Measurements from ENCODE around the gene CELF6. TPM values are rescaled to one million over a fixed set of nuclear protein-coding genes. Genes with fewer than 3 reads are reported as not detected.
A peak's percentile ranks its signal among the peaks of the same experiment; 100 is the strongest.

The CELF6 gene
- total RNA-seq, 1 donor from 2014 or later = 0.21 TPM

GRCh38 chr15:72248514-72248913 is 71.4 kb downstream of the CELF6 start:
- Mint-ChIP-seq H3K27me3 (ENCODE audit: unreplicated experiment) (peaks cover 4% of the 10 kb centered on the region), H3K36me3 (ENCODE audit: low read depth, unreplicated experiment) (peaks cover 60% of the 10 kb centered on the region), H3K4me3 (ENCODE audit: unreplicated experiment) (no peak overlapping the region), H3K4me1 (ENCODE audit: unreplicated experiment) (no peaks in the 10 kb centered on the region), H3K27ac (ENCODE audit: unreplicated experiment) (no peak overlapping the region), H3K9me3 (ENCODE audit: unreplicated experiment) (no peaks in the 10 kb centered on the region)
- TF ChIP-seq CTCF (IDR thresholded peaks at IDR 0.05; ENCODE audit: unreplicated experiment) = no peak
- no peak for DNase-seq (ENCODE audit: low spot score)

- Mint-ChIP-seq H3K9me3 (ENCODE audit: unreplicated experiment) (no peaks in the 10 kb centered on the region), H3K27me3 (ENCODE audit: unreplicated experiment) (peaks cover 6% of the 10 kb centered on the region)
Measured at GRCh38 chr15:72242775-72243370, 77.1 kb downstream of the CELF6 start.

GRCh38 chr15:72239652-72240051 is 80.3 kb downstream of the CELF6 start:
- H3K27me3 Mint-ChIP-seq (ENCODE audit: unreplicated experiment) = peaks cover 4% of the 10 kb centered on the region
- no peak for DNase-seq (ENCODE audit: low spot score)
- no peak for TF ChIP-seq CTCF (IDR thresholded peaks at IDR 0.05; ENCODE audit: unreplicated experiment)
- H3K4me1 Mint-ChIP-seq (ENCODE audit: unreplicated experiment) = no peaks in the 10 kb centered on the region
- no peaks in the 10 kb centered on the region for H3K9me3 Mint-ChIP-seq (ENCODE audit: unreplicated experiment)
- H3K4me3 Mint-ChIP-seq (ENCODE audit: unreplicated experiment) = no peak overlapping the region
- peaks cover 32% of the 10 kb centered on the region for H3K36me3 Mint-ChIP-seq (ENCODE audit: low read depth, unreplicated experiment)
- H3K27ac Mint-ChIP-seq (ENCODE audit: unreplicated experiment) = no peak overlapping the region

More at GRCh38 chr15:72242775-72243370, 77.1 kb downstream of the CELF6 start:
- Mint-ChIP-seq H3K36me3 (ENCODE audit: low read depth, unreplicated experiment) (peaks cover 43% of the 10 kb centered on the region), H3K4me1 (ENCODE audit: unreplicated experiment) (no peaks in the 10 kb centered on the region), H3K27ac (ENCODE audit: unreplicated experiment) (peak overlapping the region; percentile 6), H3K4me3 (ENCODE audit: unreplicated experiment) (peak overlapping the region; percentile 7)
- TF ChIP-seq CTCF (IDR thresholded peaks at IDR 0.05; ENCODE audit: unreplicated experiment) = no peak
- DNase-seq (ENCODE audit: low spot score) = no peak

GRCh38 chr15:72238586-72238985 is 81.4 kb downstream of the CELF6 start:
- H3K4me1 Mint-ChIP-seq (ENCODE audit: unreplicated experiment) = no peaks in the 10 kb centered on the region
- H3K4me3 Mint-ChIP-seq (ENCODE audit: unreplicated experiment) = no peak overlapping the region
- H3K27me3 Mint-ChIP-seq (ENCODE audit: unreplicated experiment) = peaks cover 7% of the 10 kb centered on the region
- no peak for DNase-seq (ENCODE audit: low spot score)
- TF ChIP-seq CTCF (IDR thresholded peaks at IDR 0.05; ENCODE audit: unreplicated experiment) = no peak
- H3K9me3 Mint-ChIP-seq (ENCODE audit: unreplicated experiment) = no peaks in the 10 kb centered on the region
- H3K36me3 Mint-ChIP-seq (ENCODE audit: low read depth, unreplicated experiment) = peaks cover 22% of the 10 kb centered on the region
- H3K27ac Mint-ChIP-seq (ENCODE audit: unreplicated experiment) = no peak overlapping the region

- Mint-ChIP-seq H3K4me1 (ENCODE audit: unreplicated experiment) (peaks cover 1% of the 10 kb centered on the region), H3K4me3 (ENCODE audit: unreplicated experiment) (no peak overlapping the region), H3K9me3 (ENCODE audit: unreplicated experiment) (no peaks in the 10 kb centered on the region), H3K36me3 (ENCODE audit: low read depth, unreplicated experiment) (peaks cover 19% of the 10 kb centered on the region), H3K27ac (ENCODE audit: unreplicated experiment) (no peak overlapping the region), H3K27me3 (ENCODE audit: unreplicated experiment) (peaks cover 7% of the 10 kb centered on the region)
- no peak for DNase-seq (ENCODE audit: low spot score)
- TF ChIP-seq CTCF (IDR thresholded peaks at IDR 0.05; ENCODE audit: unreplicated experiment) = no peak
Measured at GRCh38 chr15:72237853-72238224, 82.1 kb downstream of the CELF6 start.

Measured in endothelial cell (in vitro differentiated cells).